Activated naive CD4-positive, alpha-beta T cell treated with anti-CD3 and anti-CD28 coated beads for 36 hours (primary cell): ENCODE data around the gene PPP3CA. TPM values are rescaled to one million over a fixed set of nuclear protein-coding genes. Genes with fewer than 3 reads are reported as not detected.

ENCODE experiments used
- CTCF ChIA-PET: fragments of 350-600 bp; sonication (Branson Sonifier 250); formaldehyde crosslinking; loops from one replicate; lab custom pipeline; 2021; ENCODE audit warnings: antibody characterized with exemption; lab: Charles Lee
- DNase-seq: peaks from one replicate; pipeline ENCODE4 v3.0.0-alpha.2; 2020
- H3K27ac Mint-ChIP-seq: one replicate; pipeline ENCODE4 v1.8.0; 2021; ENCODE audit warnings: mild to moderate bottlenecking, mixed read lengths
- H3K27me3 Mint-ChIP-seq: one replicate; pipeline ENCODE4 v1.8.0; 2021; ENCODE audit warnings: low read depth, mixed read lengths
- H3K36me3 Mint-ChIP-seq: one replicate; pipeline ENCODE4 v1.8.0; 2021; ENCODE audit warnings: low read depth, mixed read lengths
- H3K4me1 Mint-ChIP-seq: one replicate; pipeline ENCODE4 v1.8.0; 2021; ENCODE audit warnings: low read depth, mixed read lengths
- H3K4me3 Mint-ChIP-seq: one replicate; pipeline ENCODE4 v1.8.0; 2021; ENCODE audit warnings: mild to moderate bottlenecking, moderate library complexity, mixed read lengths
- H3K9me3 Mint-ChIP-seq: one replicate; pipeline ENCODE4 v1.8.0; 2021; ENCODE audit warnings: mixed read lengths
- intact Hi-C: fragments of 100-400 bp; cut with micrococcal nuclease; formaldehyde crosslinking; loops from one replicate; pipeline ENCODE4 v1.15.1; 2023
- microRNA-seq: library from miRNA; unstranded; fragments of <30 nt; microRNA quantifications from one replicate; pipeline ENCODE4 v1.2.0, GENCODE V29; 2022; ENCODE audit warnings: borderline microRNAs expressed, borderline replicate concordance
- total RNA-seq, 2 experiments: library from RNA; stranded (reverse); gene quantifications; one replicate each; pipeline ENCODE4 v1.2.3, GENCODE V29; 2021

Gene PPP3CA
- total RNA-seq, 2 experiments from 2014 or later = 2.4 to 3.4 TPM

GRCh38 chr4:100985576-100985975 lies 361.8 kb downstream of the PPP3CA start:
- no peaks in the 10 kb centered on the region for H3K9me3 Mint-ChIP-seq
- DNase-seq = no peak
- no peak overlapping the region for H3K27ac Mint-ChIP-seq
- no peaks in the 10 kb centered on the region for H3K27me3 Mint-ChIP-seq
- CTCF ChIA-PET = no interaction called here
- no peaks in the 10 kb centered on the region for H3K36me3 Mint-ChIP-seq
- H3K4me1 Mint-ChIP-seq = no peaks in the 10 kb centered on the region
- H3K4me3 Mint-ChIP-seq = no peak overlapping the region
- intact Hi-C loops = no loop called here

DNA sequence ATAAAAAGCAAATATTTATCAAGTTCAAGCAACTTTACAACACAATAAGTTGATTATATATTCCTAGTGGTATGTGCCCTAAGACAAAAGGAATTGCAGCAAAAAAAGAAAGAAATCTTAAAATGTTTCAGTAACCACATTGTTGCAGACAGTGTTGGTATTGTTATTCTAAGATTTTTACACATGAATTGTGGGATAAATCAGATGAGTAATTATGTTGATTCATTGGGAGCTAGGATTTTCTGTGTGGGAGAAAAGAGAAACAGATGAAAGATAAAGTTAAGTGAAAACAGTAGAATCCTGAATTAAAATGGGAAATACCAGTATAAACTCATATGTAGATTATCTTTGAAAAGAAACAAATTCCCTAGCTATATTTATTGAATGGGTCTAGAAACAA lies 362.4 kb downstream of the PPP3CA start:
- H3K4me3 Mint-ChIP-seq = no peak overlapping the region
- CTCF ChIA-PET = interaction anchor here (0.6 to 0.7 kb wide), 2 partner anchors 125 to 206 kb away, joined by 4 read pairs; no protein-coding TSS in a partner anchor

DNA sequence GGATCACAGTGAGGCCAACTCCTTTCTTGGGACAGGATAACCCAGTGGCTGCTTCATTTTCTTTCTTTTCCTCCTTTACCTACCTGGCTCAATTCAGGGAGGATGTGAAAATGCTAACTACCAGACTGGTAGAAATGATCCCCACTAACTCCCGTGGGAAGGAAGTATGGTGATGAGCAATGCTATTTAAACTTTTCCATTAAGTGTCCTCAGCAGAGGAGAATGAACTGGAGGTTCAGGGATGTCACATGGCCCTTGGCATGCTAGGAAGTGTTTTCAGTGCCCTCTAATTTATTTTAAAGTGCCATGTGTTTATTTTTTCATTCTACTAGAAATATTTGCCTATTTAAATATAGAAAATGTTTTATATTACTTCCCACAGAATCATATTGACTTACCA lies 363.9 kb downstream of the PPP3CA start:
- H3K27ac Mint-ChIP-seq = no peak overlapping the region
- no peaks in the 10 kb centered on the region for H3K36me3 Mint-ChIP-seq
- no peaks in the 10 kb centered on the region for H3K4me1 Mint-ChIP-seq
- no peak for DNase-seq
- CTCF ChIA-PET = no interaction called here
- H3K4me3 Mint-ChIP-seq = no peak overlapping the region
- intact Hi-C loops = no loop called here
- no peaks in the 10 kb centered on the region for H3K27me3 Mint-ChIP-seq
- no peaks in the 10 kb centered on the region for H3K9me3 Mint-ChIP-seq

More for the DNA sequence above, 362.4 kb downstream of the PPP3CA start:
- Mint-ChIP-seq H3K9me3 (no peaks in the 10 kb centered on the region), H3K27me3 (no peaks in the 10 kb centered on the region), H3K36me3 (no peaks in the 10 kb centered on the region), H3K27ac (no peak overlapping the region), H3K4me1 (no peaks in the 10 kb centered on the region)
- intact Hi-C loops = no loop called here
- DNase-seq = no peak

- H3K36me3 Mint-ChIP-seq = no peaks in the 10 kb centered on the region
- H3K27me3 Mint-ChIP-seq = no peaks in the 10 kb centered on the region
- DNase-seq = no peak
- H3K4me1 Mint-ChIP-seq = no peaks in the 10 kb centered on the region
- CTCF ChIA-PET = no interaction called here
- intact Hi-C loops = no loop called here
- no peak overlapping the region for H3K4me3 Mint-ChIP-seq
- H3K27ac Mint-ChIP-seq = no peak overlapping the region
- H3K9me3 Mint-ChIP-seq = no peaks in the 10 kb centered on the region
These were observed 365.0 kb downstream of the PPP3CA start for GRCh38 chr4:100982345-100982744.

DNA sequence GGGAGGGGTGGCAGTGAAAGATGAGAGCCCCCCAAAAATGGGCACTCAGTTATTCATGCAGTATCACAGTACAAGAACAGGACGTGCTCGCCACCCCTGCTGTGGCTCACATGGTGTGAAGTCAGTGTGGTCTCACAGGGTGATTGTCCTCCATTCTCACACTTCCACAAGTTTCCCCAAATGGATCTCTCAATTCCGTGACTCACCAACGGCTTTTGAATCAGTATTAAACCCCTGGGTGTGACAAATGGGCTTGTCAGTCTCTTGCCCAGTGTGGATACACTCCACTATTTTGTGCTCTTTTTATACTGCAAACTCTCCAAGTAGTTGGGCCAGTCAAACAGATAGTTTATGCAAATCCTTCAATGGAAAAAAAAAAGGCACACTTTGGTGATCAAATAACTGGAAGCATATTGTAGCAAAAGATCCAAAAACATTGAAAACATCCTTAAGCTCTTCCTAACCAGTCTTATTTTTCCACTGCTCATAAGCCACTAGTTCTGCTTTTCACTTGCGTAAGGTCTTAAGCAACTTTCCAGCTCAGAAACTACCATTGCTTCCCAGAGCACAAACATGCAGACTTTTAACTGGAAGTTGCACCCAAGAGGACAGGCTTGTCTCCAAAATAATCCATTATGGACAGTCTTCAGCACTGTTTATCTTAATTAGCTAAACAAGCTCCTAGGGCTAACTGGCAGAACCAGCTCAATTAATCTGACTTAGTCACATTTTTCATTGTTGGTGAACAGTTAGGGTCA lies 365.7 kb downstream of the PPP3CA start:
- intact Hi-C loops = no loop called here

DNA sequence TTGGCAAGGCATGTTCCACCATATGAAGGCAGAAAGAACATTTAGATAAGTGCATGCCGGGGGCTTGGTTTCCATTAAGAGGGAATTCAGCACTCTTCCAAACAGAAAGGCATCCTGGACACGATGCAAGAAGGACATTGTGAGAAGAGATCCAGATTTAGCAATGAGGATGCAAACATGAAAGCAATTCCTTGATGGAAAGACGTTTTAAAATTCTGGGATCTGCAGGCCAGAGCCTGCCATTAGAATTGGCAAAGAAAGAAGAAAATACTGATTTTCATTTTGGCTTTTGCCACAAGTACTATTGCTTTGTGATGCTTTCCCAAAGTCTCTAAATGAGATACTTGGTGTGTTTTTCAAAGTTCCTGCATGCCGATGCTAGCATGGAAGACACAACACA lies 367.6 kb downstream of the PPP3CA start:
- CTCF ChIA-PET = interaction anchor here (0.7 kb wide), 1 partner anchor 59 kb away, joined by 3 read pairs; no protein-coding TSS in a partner anchor
- Mint-ChIP-seq H3K27me3 (no peaks in the 10 kb centered on the region), H3K4me1 (no peaks in the 10 kb centered on the region), H3K27ac (no peak overlapping the region), H3K9me3 (no peaks in the 10 kb centered on the region), H3K36me3 (no peaks in the 10 kb centered on the region), H3K4me3 (no peak overlapping the region)
- intact Hi-C loops = no loop called here
- DNase-seq = no peak

More for the DNA sequence above, 365.7 kb downstream of the PPP3CA start:
- Mint-ChIP-seq H3K36me3 (no peaks in the 10 kb centered on the region), H3K9me3 (no peaks in the 10 kb centered on the region), H3K4me1 (no peaks in the 10 kb centered on the region), H3K27me3 (no peaks in the 10 kb centered on the region), H3K4me3 (no peak overlapping the region), H3K27ac (no peak overlapping the region)
- no peak for DNase-seq
- CTCF ChIA-PET = interaction anchor here (0.7 kb wide), 1 partner anchor 1200 kb away, joined by 4 read pairs; no protein-coding TSS in a partner anchor

DNA sequence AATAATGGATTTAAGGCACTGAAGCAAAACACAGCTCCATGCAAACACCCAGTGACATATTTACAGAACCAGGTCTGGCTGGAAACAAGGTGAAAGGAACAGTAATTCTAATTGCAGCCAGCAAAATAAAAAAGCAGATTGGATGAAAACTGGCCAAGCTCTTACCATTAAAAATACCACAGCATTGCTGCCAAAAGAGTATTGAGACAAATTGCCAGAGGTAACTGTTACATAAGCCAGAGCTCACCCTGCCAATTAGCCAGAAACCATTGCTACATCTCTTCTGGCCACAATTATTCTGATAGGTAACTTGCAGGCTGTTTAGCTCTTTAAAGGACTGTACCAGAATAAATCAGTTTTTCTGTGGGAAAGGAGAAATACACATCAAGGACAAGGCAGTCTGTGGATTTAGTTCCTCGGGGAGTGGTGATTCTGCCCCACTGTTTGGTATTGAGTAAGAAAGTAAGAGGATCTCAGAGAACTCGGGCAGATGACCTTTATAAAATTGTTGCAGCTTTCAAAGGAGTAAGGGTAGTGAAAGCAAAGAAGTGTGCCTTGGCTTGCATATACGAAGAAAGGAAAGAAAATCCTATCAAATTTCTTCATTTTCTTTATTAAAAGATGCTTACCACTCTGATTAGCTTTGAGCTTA lies 369.5 kb downstream of the PPP3CA start:
- no peak overlapping the region for H3K27ac Mint-ChIP-seq
- H3K4me1 Mint-ChIP-seq = no peaks in the 10 kb centered on the region
- no peaks in the 10 kb centered on the region for H3K9me3 Mint-ChIP-seq
- CTCF ChIA-PET = no interaction called here
- no peak overlapping the region for H3K4me3 Mint-ChIP-seq
- intact Hi-C loops = no loop called here
- no peak for DNase-seq
- no peaks in the 10 kb centered on the region for H3K27me3 Mint-ChIP-seq
- H3K36me3 Mint-ChIP-seq = no peaks in the 10 kb centered on the region

DNA sequence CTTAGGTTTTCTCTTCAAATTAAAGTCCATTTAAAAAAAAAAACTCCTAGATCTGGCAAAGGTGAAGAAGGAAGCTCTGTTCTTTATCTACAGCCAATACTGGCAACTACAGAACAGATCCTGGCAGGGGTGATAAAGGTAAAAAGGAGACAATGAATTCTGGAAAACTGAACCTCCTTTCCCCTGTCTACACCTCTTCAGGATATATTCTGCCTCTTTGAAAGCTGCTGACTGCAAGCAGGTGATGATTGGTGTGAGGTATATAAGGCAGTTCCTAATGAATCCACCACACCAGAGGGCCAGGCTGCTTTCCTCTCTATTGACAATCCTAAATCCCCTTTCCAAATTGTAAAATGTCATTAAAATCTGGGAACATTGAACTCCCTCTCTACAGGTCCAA lies 370.1 kb downstream of the PPP3CA start:
- no peak for DNase-seq
- no peaks in the 10 kb centered on the region for H3K4me1 Mint-ChIP-seq
- no peak overlapping the region for H3K4me3 Mint-ChIP-seq
- intact Hi-C loops = no loop called here
- no peaks in the 10 kb centered on the region for H3K36me3 Mint-ChIP-seq
- H3K27ac Mint-ChIP-seq = no peak overlapping the region
- no peaks in the 10 kb centered on the region for H3K27me3 Mint-ChIP-seq
- no peaks in the 10 kb centered on the region for H3K9me3 Mint-ChIP-seq
- CTCF ChIA-PET = no interaction called here

Small RNA genes within 50 kb of the gene (microRNA-seq; reads per million reads assigned to microRNA genes)
- gene MIR1255A (2.7 reads per million), gene MIR8066 (not detected)
